ENCODE data around the gene SMARCAD1. TPM values are rescaled to one million over a fixed set of nuclear protein-coding genes. Genes with fewer than 3 reads are reported as not detected.

The SMARCAD1 gene
- total and polyA plus RNA-seq, 9 of the 15 experiments (the other 6 are each of a cell fraction or from before 2014, with no cell fraction given): 11.2 to 52.2 (median 34.6) TPM

- TF ChIP-seq ZBTB7A (IDR thresholded peaks at IDR 0.05; ENCODE audit: borderline replicate concordance, control insufficient read depth, low read depth, low read length) (no peak), DLX4 (CRISPR knock-in tag; IDR thresholded peaks at IDR 0.05) (no peak), KLF1 (tag; IDR thresholded peaks at IDR 0.05) (no peak), HNRNPLL (IDR thresholded peaks at IDR 0.05; ENCODE audit: low read depth, low read length, poor library complexity, severe bottlenecking) (no peak), U2AF1 (optimal IDR thresholded peaks at IDR 0.05; ENCODE audit: low read depth, low read length) (no peak), PHTF2 (CRISPR knock-in tag; IDR thresholded peaks at IDR 0.05) (no peak), ZNF263 (CRISPR knock-in tag; IDR thresholded peaks at IDR 0.05; ENCODE audit: borderline replicate concordance) (no peak), SAP30 (IDR thresholded peaks at IDR 0.05; ENCODE audit: borderline replicate concordance, insufficient read depth, low read depth, low read length, poor library complexity, severe bottlenecking) (no peak), HMG20B (CRISPR knock-in tag; IDR thresholded peaks at IDR 0.05) (no peak), SMARCE1 (IDR thresholded peaks at IDR 0.05) (0 out of 2 replicates have a peak, but pooled peaks have one; percentile 43), MCM7 (IDR thresholded peaks at IDR 0.05) (no peak), NUFIP1 (IDR thresholded peaks at IDR 0.05; ENCODE audit: partially characterized antibody) (no peak), ATF1 (CRISPR knock-in tag; IDR thresholded peaks at IDR 0.05) (no peak), ATF1 (tag; IDR thresholded peaks at IDR 0.05) (no peak), THAP12 (CRISPR knock-in tag; IDR thresholded peaks at IDR 0.05) (no peak), TRIM28 (IDR thresholded peaks at IDR 0.05) (no peak), MECOM (CRISPR knock-in tag; IDR thresholded peaks at IDR 0.05) (no peak), MAX (CRISPR knock-in tag; IDR thresholded peaks at IDR 0.05) (no peak), ZNF398 (CRISPR knock-in tag; IDR thresholded peaks at IDR 0.05) (no peak), NFATC3 (IDR thresholded peaks at IDR 0.05) (no peak), CBFB (CRISPR knock-in tag; IDR thresholded peaks at IDR 0.05) (no peak), BRD9 (IDR thresholded peaks at IDR 0.05; ENCODE audit: low read depth, partially characterized antibody) (no peak), ATF3 (IDR thresholded peaks at IDR 0.05) (no peak), ATF3 (CRISPR knock-in tag; conservative IDR thresholded peaks at IDR 0.05) (no peak), ZNF76 (CRISPR knock-in tag; IDR thresholded peaks at IDR 0.05; ENCODE audit: borderline replicate concordance) (no peak)
Observed at GRCh38 chr4:94298725-94299252, 91.1 kb downstream of the SMARCAD1 start (continued).

Measured in K562 (cell line).